Limb (tissue), 2 donors: ENCODE measurements around the gene COL4A2.

Source experiments
- DNase-seq, 2 donors: peaks; one replicate each; pipeline ENCODE4 v3.0.0-alpha.2; 2016; ENCODE audit errors: extremely low spot score in 2 of 2

The COL4A2 gene

DNA sequence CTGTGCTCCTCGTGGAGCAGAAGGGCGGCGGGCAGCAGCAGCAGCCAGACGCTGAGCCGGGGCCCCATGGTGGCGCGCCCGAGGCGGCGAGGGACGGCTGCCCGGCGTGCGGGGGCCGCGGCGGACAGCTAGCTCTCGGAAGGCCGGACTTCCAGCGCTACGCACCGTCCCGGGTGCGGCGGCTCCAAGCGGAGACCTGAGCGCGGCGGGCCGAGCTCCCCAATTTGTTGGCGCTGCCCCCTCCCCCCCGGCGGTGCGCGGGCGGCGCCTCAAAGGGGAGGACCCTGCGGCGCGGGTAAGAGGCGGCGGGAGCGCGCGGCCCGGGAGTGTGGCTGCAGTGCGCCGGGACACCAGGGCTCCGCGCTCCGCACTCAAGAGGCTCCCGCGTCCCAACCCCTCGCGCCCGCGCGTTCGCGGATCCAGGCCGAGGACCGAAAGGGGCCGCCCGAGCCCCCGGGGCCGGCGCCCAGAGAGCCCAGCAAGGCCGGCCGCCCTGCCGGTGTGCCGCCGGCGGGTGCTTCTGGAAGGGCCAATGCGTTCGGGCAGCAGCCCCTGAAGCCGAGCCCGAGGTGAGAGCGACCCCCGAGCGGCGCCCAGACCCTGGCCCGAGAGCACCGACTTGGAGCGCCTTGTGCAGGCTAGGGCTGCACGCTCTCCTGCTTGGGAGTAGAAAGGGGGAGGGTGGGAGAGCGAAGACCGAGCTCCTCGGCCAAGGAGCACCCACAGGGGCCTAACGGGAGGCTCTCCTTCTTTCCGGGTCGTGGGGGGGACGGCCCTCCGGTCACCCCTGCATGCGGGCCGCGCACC lies at the start of gene COL4A2, which contains the start of gene COL4A1:
COL4A2 (plus strand) TSS at position 325 of the 807 bp plus-strand sequence. CDS start 620 bp downstream, outside the sequence.
COL4A1 (minus strand) TSS at position 198 of the 807 bp plus-strand sequence; CDS start at position 68, 130 bp downstream.
- peak; percentile 80 to 89 for DNase-seq

DNA sequence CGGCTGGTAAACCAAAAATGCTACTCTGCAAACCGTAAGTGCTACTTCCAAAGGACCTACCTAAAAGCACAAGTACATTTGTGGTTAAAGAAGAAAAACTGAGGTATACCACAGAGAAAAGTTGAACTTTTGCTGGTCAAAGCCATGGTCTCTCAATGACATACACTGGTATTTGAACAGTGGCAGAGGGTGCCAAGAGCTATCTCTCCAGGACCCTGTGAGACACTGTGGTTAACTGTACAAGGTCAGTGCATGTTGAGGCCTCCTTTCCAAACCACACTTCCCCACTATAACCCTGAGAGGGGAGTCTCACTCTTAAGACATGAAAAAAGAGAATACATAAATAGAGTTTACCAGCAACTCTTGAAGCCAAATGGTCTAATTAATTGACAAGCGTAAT lies 49.7 kb upstream of the COL4A2 start:
- DNase-seq = no peak

DNA sequence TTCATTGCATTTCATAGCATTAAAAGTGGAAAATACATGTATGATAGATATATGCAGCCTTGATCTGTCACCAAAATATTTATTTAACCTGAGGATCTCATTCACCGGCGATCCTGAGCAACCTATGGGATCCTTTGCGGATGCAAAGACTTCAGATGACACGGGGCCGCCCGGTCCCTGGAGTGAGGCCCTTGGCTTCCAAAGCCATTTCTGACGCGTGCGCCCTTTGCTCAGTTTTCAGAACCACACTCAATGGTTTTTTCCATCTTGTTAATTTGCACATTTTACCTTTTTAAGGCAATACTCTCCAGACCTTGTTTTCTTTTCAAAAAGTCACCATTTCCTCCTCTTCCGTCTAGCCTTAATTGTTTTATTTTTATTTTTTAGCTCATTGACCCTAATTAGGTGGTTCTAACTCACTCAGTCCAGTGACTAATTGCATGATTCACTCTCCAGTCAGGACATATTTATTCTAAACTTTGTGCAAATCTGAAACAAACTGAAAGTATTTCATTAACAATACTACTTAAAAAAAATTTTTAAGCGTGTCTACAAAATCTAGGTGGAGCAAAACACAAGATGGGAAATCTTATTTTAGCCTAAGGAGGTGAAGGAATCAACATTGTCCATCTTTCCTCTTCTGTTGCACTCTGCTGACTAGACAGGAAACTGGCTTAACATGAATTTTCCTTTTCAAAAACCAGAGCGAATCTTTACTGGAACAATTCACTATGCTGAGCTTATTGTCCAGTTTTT lies 48.0 kb upstream of the COL4A2 start:
- DNase-seq = no peak

DNA sequence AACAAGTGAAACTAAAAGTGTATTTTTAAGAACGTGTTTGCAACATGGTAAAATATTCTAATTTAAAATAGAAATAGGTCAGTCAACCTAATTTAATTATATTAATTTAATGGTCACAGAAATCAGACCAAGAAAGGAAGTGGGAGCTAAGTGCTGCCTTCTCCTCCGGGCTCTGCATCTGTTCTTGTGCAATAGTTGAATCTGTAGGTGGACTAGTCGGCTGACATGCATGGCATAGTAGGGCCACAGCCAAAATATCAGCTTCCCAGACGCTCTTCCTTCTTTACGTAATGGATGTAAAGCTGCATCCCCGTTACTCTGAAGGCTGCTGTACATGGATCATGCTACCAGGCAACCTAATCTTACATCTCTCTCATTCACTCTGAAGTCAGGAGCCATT lies 47.4 kb upstream of the COL4A2 start:
- no peak for DNase-seq

DNA sequence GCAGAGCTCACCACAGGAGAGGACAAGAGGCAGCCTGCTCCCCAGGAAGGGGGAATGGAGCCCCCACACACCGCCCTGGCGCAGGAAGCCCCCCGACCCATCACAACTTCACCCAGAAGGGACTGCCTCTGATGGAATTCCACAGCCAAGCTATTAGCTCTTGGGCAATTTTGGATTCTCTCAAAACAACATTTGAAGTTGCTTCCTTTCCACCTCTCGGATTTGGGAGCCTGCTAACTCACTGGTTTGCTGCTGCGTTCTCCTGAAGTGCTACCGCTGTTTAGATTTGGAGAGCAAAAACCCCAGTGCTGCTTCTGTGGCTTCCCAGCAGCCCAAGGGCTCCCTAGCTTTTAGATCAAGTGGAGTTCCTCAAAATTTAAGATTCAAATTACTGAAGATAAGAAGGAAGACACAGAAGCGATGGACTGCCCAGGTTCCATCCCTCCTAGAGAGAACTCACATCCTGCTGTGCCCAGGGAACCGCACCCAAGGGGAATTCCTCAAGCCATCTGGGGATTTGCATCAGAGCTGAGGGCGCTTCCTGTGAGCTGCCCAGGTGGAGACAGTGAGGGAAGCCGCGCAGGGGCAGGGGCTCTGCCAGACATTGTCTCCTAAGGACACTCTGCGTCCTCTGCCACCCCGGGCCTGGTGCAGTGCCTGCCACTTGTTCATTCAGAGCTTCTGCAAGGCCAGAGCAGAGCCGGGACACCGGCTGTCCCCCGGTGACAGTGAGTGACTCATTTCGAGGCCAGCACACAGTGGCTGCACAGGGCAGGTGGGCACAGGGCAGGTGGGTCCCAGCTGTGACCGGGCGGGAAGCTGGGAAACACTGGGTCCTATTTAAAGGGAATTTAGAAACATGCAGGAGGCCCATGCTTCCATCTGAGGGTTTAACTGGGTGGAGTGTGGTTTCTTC lies 45.7 kb upstream of the COL4A2 start:
- no peak for DNase-seq

DNA sequence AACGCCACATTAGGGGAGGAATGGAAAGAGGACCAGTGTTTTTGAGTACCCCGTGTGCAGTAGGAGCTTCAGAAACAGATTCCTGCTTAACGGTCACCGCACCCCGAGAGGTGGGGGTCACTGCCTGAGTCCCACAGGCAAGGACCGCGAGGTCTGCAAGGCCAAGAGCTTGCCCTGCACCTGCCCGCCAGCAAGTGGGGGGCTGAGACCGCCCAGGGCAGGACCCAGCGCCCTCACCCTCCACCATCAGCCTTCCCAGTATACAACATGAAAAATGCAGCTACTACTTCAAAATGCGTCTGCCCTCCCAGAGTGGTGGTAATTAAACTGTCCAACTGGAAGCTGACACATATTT lies 45.0 kb upstream of the COL4A2 start:
- no peak for DNase-seq

DNA sequence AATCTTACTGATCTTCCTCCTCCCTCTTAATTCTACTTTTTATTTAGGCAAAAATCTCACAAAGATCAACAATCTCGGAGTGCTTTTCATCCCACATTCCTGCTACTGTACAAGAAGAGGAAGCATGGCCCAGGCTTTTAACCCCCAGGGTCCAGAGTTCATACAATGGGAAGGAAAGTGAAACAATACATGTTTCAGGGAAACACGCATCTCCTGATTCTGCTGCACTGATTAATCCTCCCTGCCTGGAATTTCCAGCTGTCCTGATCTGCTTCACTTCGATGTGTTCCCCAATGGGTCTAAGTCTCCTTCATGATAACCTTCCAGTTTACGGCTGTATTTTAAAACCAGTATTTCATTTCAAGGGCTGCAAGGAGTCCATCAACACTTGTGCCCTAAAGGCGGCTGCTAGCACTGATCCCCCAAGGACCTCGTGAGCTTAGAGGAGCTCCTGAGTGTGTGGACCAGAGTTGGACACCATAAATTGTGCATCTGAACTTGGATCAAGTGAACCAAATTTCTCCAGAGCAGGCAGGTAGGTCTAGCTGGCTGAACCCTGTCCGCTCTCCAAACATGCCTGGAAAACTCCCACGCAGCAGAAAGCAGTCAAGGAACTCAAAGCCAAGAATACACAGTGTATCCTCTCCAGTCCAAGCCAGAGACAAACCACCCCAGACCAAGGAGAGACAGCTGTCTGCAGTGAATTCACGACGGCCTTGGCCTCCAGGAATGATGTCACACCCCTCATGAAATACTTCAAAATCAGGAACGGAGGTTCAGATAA lies 44.4 kb upstream of the COL4A2 start:
- DNase-seq = peak in 1 of 2 donors; percentile 31

DNA sequence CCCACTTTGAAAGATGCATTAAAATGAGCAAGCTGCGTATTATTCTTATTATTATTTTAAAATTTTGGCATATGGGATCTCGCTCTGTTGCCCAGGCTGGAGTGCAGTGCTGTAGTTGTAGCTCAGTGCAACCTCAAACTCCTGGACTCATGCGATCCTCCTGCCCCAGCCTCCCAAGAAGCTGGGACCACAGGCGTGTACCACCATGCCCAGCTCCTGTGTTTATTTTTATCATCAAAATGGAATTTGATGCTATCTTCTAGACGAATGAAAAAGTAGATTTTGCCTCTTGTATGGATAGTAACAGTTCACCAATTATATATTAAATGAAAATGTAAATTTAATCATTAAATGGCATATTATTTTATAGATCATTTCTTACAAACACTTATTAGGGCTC lies 43.7 kb upstream of the COL4A2 start:
- no peak for DNase-seq

DNA sequence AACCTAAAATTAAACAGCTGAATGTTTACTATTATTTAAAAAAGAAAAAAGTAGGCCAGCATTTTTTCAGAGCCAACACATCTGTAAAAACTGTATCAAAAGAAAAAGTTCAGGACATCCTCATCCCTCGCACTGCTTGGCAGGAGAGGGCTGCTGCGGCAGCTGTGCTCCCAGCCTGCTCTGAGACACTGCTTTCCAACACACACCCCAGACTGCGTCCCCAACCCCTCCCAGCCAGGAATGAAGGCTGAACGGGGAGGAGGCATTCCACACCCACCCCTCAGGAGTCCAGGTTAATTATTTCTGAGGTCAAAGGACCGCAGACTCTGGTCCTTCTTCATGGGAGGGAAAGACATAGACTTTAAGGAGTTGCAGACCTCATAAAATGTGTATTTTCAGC lies 43.2 kb upstream of the COL4A2 start:
- DNase-seq = peak in 1 of 2 donors; percentile 74

DNA sequence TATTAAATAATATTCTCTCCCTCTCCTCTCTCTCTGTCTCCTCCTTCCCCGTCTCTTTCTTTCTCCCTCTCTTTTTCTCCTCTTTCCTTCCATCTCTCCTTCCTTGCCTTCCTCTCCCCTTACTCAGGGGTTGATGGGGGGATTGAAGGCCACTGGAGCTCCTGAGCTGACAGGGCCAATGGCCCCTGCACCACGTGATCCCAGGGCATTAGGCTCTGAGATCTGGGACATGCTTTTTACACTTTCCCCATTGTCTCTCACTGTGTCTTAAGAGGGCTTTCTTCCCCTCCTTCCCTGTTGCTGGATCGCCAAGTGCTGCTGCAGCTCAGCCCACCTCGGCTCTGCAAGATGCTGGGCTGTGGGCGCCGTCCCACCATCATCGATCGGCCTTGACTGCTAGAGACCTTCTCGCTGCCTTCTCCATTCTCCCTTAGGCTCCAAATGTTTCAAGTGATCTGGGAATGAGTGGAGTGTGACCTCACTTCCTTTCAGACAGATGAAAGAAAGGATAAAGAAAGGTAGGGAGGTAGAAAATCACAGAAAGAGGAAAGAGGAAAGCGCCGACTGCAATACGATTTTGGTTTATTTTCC lies 42.3 kb upstream of the COL4A2 start:
- DNase-seq = no peak

DNA sequence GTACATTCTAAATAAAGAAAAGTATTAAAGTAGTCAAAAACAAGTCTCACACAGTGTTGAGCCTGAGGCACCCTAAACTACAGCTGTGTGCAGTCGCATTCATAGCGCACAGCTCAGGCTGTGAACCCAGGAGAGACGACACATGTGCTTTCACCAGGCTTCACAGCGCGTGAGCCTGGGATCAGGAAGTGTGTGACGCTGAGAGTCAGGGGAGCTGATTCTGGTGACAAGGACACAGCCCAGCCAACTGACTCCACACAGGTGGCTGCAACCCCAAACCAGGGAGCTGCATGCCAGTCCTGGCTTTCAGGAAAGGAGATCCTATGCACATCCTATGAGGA lies 41.8 kb upstream of the COL4A2 start:
- DNase-seq = peak in 1 of 2 donors; percentile 34

DNA sequence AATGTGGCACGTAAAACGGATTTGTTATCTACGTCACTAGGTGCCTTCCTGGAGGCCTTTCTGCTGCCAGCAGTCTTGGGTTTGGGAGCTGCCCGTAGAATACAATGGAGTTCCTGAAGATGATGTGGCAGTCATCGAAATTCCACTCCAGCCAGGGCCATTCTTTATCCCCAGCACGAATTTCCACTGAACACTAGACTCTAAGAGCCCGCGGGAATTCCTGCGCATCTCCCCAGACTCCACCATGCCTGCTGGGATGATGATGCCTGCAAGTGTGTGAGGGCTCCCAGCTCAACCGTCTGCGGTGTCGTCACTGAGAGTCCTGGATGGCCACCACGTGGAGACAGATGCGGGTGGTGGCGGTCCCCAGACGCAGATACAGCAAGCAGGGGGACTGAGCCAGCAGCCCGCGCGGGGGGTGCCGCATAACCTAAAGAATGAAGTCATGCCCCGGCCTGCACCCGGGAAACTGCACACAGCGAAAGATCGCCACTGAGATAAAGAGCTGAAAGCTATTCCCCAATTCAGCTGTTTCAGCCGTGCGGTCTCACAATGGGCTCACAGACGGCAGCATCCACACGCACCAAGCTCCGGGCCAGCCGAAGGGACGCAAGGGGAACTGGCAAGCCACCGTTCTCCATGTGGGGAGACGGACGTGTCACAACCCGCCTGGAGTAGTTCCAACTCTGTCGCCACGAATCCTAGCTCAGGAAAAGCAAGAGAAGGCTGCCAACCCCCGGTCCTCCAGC lies 41.2 kb upstream of the COL4A2 start:
- peak in 1 of 2 donors; percentile 46 for DNase-seq

DNA sequence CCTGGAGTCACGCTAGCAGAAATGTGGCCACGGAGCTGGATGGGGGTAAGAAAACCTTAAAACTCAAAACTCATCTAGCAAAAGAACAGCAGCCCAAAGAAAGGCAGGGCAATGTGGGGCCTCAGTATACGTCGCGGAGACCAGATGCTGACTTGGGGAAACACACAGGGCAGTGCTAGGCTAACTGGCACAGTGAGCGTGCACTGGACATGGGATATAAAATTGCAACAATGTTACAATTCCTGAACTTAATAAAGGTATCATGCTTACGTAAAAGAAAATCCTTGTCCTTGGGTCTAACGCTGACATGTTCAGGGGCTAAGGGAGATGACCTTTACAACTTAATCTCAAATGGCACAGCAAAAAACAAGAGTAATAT lies 40.7 kb upstream of the COL4A2 start:
- DNase-seq = no peak

DNA sequence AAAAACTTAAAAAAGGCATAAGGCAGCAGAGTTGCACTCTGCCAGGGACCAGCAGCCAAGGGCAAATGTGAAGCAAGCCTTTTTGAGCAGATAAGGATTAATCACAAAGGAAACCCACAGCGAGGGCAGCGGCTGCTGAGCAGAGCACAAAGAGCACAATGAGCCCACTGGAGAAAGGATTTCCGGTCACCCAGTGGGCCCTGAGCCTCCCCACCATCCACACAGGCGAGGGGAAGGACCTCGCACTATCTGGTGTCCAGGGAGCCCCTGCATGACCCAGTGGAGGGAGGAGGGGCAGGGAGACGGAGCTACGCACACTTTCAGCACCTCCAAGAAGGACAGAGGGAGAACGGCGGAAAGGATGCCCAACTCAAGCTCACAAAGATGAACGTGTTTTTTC lies 40.1 kb upstream of the COL4A2 start:
- peak in 1 of 2 donors; percentile 30 for DNase-seq

DNA sequence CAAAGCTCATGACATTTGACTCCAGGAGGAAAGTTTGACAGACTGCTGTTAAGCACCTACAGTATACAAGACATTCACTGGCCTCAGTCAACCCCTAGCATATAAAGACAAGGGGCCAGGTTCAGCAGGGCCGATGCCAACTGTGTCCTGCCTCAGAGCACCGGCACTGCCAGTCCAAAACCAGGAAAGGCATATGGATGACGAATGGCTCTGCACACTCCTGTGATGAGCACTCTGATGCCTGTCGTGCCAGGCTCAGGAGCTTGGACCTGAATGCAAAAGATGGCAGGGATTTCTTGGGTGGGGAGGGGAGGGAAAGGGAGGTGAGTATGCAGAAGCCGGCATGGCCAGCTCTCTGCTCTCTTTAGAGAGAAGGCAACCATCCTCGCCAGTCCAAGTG lies 39.0 kb upstream of the COL4A2 start:
- DNase-seq = peak in 1 of 2 donors; percentile 18

DNA sequence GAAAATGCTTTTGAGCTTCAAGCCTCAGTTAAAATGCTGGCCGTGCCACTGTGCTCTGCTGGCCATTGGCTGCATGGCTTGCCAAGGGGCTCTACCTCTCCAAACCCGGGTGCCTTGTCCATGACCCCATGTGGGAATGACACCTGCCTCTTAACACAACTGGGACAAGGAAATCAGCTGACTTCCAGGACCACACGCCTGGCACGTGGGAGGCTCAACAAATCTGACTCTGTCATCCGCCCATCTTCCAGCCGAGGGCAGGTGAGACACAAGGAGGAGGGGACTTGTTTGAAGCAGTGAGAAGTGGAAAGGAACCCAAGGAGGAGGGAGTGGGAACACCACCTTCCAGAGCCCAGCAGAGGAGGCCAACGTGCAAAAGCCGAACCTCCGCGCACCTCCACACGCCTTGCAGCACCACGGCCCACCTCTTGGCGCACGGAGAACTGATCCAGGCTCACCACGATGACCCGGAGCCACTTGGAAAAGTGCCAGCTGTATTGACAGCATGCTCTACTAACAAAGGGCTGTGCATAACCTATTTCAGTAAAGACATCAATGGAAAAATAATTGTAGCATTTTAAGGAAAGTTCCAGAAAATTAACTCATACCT lies 38.4 kb upstream of the COL4A2 start:
- DNase-seq = peak in 1 of 2 donors; percentile 14

DNA sequence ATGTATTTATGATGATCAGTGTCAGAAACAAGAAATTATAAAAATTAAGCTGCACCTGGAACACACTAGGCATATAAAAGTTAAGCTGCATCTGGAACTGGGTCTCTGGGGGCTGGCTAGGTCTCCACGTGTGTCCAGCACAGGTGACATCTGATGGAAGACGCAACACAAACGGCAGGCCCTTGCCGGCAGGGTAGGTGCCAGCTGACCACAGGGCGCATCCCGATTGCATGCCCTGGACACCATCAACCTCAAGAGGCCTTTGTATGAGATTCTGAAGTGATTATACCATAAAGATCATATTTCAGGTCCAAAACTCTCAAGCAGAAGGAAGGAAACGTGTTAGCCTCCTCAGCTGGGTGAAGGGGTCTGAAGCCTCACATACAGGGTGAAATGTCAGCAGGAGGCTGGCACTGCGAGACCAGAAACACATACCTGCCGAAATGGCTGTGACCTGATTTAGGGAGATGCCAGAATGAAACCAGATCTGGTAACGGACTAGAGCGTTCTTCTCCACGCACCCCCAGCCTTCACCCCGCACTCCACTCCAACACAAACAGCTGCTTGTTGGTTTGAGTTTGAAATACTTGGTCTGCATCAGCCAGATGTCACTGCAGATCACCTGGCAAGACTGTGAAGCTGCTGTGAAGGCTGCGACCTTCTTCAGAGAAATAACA lies 37.4 kb upstream of the COL4A2 start:
- peak in 1 of 2 donors; percentile 26 for DNase-seq

DNA sequence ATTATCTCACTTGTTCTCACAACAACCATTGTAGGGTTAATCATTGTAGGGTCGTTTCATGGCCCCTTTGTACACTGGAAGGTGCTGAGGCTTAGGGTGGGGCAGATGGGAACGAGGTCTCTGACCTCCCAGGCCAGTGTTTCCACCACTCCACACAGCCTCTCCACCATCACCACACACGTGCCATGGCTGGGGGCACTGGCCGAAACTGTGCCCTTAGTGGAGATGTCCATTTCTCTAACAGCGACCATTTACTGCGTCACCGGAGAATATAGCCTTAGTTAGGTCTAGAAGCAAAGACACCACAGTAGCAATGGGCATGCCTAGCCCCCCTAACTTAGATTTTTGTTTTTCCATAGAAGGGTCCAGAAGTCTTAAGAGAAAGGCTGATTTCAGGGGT lies 36.6 kb upstream of the COL4A2 start:
- DNase-seq = peak in 1 of 2 donors; percentile 4

DNA sequence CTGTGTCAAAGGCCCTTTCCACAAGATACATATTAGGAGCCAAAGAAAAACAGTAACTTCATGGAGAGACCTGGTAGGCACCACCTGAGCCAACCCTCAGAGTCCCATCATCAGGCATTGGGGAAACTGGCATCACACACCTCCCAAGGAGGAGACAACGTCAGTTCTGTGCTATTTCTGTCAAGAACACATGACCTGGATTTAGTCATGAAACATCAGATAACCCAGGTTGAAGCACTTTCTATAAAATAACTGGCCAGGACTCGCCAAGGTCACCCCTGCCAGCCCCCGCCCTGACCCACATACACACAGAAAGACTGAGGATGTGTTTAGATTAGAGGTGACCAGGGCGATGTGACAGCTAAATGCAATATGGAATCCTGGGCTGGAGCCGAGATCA lies 35.8 kb upstream of the COL4A2 start:
- peak in 1 of 2 donors; percentile 1 for DNase-seq
